ENCODE data around the gene LDLRAD2.

The LDLRAD2 gene

GRCh38 chr1:21861602-21862429 is 49.8 kb downstream of the LDLRAD2 start:
- peak; percentile 44 for DNase-seq (ENCODE audit: extremely low read depth, low read depth)
- TF ChIP-seq CTCF (IDR thresholded peaks at IDR 0.05; ENCODE audit: low read depth, low read length), result no peak

GRCh38 chr1:21863981-21864380 is 51.9 kb downstream of the LDLRAD2 start:
- TF ChIP-seq CTCF (IDR thresholded peaks at IDR 0.05; ENCODE audit: low read depth, low read length), result no peak
- no peak for DNase-seq (ENCODE audit: extremely low read depth, low read depth)

GRCh38 chr1:21864730-21865129 is 52.7 kb downstream of the LDLRAD2 start:
- no peak for DNase-seq (ENCODE audit: extremely low read depth, low read depth)
- no peak for TF ChIP-seq CTCF (IDR thresholded peaks at IDR 0.05; ENCODE audit: low read depth, low read length)

- DNase-seq (ENCODE audit: extremely low read depth, low read depth), result no peak
- no peak for TF ChIP-seq CTCF (IDR thresholded peaks at IDR 0.05; ENCODE audit: low read depth, low read length)
These were observed 53.5 kb downstream of the LDLRAD2 start for GRCh38 chr1:21865609-21865942.

- TF ChIP-seq CTCF (IDR thresholded peaks at IDR 0.05; ENCODE audit: low read depth, low read length), result no peak
- no peak for DNase-seq (ENCODE audit: extremely low read depth, low read depth)
These were observed 54.1 kb downstream of the LDLRAD2 start for GRCh38 chr1:21865943-21866706.

- TF ChIP-seq CTCF (IDR thresholded peaks at IDR 0.05; ENCODE audit: low read depth, low read length), result no peak
- no peak for DNase-seq (ENCODE audit: extremely low read depth, low read depth)
These were observed 54.6 kb downstream of the LDLRAD2 start for GRCh38 chr1:21866707-21867043.

- no peak for DNase-seq (ENCODE audit: extremely low read depth, low read depth)
- no peak for TF ChIP-seq CTCF (IDR thresholded peaks at IDR 0.05; ENCODE audit: low read depth, low read length)
These were observed 55.5 kb downstream of the LDLRAD2 start for GRCh38 chr1:21867451-21867996.

Measured in AG09319 (cell line).